HG02798 (cell line): ENCODE data around the gene POSTN.

ENCODE experiments used
- ATAC-seq: cut with Tn5 transposase; IDR thresholded peaks from one replicate; pipeline ENCODE4 v1.9.1; 2021; ENCODE audit warnings: mild to moderate bottlenecking; ENCODE audit not compliant: unreplicated experiment, poor library complexity

The POSTN gene

GRCh38 chr13:37598597-37598996, at the start of gene POSTN:
POSTN (minus strand) TSS chr13:37598768; CDS start chr13:37598726, 42 bp downstream.
- ATAC-seq = no peak

- no peak for ATAC-seq
Observed at GRCh38 chr13:37647031-37647650, 48.6 kb upstream of the POSTN start.

- no peak for ATAC-seq
Observed at GRCh38 chr13:37646531-37646930, 48.0 kb upstream of the POSTN start.

GRCh38 chr13:37645181-37645740, 46.7 kb upstream of the POSTN start:
- no peak for ATAC-seq

GRCh38 chr13:37641391-37641790, 42.8 kb upstream of the POSTN start:
- ATAC-seq = no peak

- ATAC-seq = no peak
Observed at GRCh38 chr13:37640499-37640898, 41.9 kb upstream of the POSTN start.

GRCh38 chr13:37636701-37637100, 38.1 kb upstream of the POSTN start:
- no peak for ATAC-seq

- ATAC-seq = no peak
Observed at GRCh38 chr13:37632294-37632693, 33.7 kb upstream of the POSTN start.

- no peak for ATAC-seq
Observed at GRCh38 chr13:37627428-37627827, 28.9 kb upstream of the POSTN start.

- ATAC-seq = no peak
Observed at GRCh38 chr13:37621811-37622361, 23.3 kb upstream of the POSTN start.

GRCh38 chr13:37618554-37618953, 20.0 kb upstream of the POSTN start:
- ATAC-seq = no peak

- no peak for ATAC-seq
Observed at GRCh38 chr13:37617173-37617572, 18.6 kb upstream of the POSTN start.

GRCh38 chr13:37616131-37616530, 17.6 kb upstream of the POSTN start:
- ATAC-seq = no peak

GRCh38 chr13:37615276-37615675, 16.7 kb upstream of the POSTN start:
- no peak for ATAC-seq

GRCh38 chr13:37613638-37614037, 15.1 kb upstream of the POSTN start:
- no peak for ATAC-seq

GRCh38 chr13:37613236-37613635, 14.7 kb upstream of the POSTN start:
- no peak for ATAC-seq

- no peak for ATAC-seq
Observed at GRCh38 chr13:37608750-37609339, 10.3 kb upstream of the POSTN start.

- ATAC-seq = no peak
Observed at GRCh38 chr13:37602733-37603381, 4.3 kb upstream of the POSTN start.

- no peak for ATAC-seq
Observed at GRCh38 chr13:37601648-37602440, 3.3 kb upstream of the POSTN start.

GRCh38 chr13:37599519-37599918, 951 bp upstream of the POSTN start:
- no peak for ATAC-seq
